Kidney (tissue), 14 donors: Measurements from ENCODE around the gene PIGV. TPM values are rescaled to one million over a fixed set of nuclear protein-coding genes. Genes with fewer than 3 reads are reported as not detected.
A peak's percentile ranks its signal among the peaks of the same experiment; 100 is the strongest.

ENCODE experiments used
- DNase-seq, 5 donors: peaks; one replicate each; pipeline ENCODE4 v3.0.0-alpha.2; 2013 to 2020
- FAIRE-seq: peaks from 2 replicates; lab custom pipeline; 2012; peaks lifted over from hg19 to GRCh38; lab: Jason Lieb, UNC
- H3K27ac ChIP-seq, 2 donors: one replicate each; pipeline ENCODE4 v1.7.0; 2013; ENCODE audit warnings: low read depth in 2 of 2, low read length in 2 of 2, inconsistent platforms in 1 of 2
- H3K27me3 ChIP-seq: one replicate; pipeline ENCODE4 v1.7.1; 2013; ENCODE audit warnings: low read length, inconsistent platforms; ENCODE audit not compliant: control insufficient read depth, insufficient read depth
- H3K36me3 ChIP-seq, 3 donors: one replicate each; pipeline versions ENCODE4 v1.7.0 to v1.7.1; 2013; ENCODE audit warnings: low read length in 3 of 3, control low read depth in 1 of 3, inconsistent platforms in 1 of 3; ENCODE audit not compliant: insufficient read depth in 3 of 3, control insufficient read depth in 2 of 3
- H3K4me1 ChIP-seq, 3 donors: one replicate each; pipeline versions ENCODE4 v1.7.0 to v1.7.1; 2013; ENCODE audit warnings: low read length in 3 of 3, inconsistent platforms in 1 of 3, low read depth in 1 of 3; ENCODE audit not compliant: control insufficient read depth in 2 of 3, insufficient read depth in 2 of 3
- H3K4me3 ChIP-seq, 3 donors: one replicate each; pipeline versions ENCODE4 v1.7.0 to v1.8.1; 2013; ENCODE audit warnings: low read length in 3 of 3, control low read depth in 1 of 3, inconsistent platforms in 1 of 3
- H3K9ac ChIP-seq, 3 donors: one replicate each; pipeline versions ENCODE4 v1.7.0 to v1.7.1; 2013; ENCODE audit warnings: low read length in 3 of 3, control low read depth in 1 of 3, inconsistent platforms in 1 of 3
- H3K9me3 ChIP-seq, 3 donors: one replicate each; pipeline versions ENCODE4 v1.7.0 to v1.7.1; 2013; ENCODE audit warnings: low read length in 3 of 3, control low read depth in 1 of 3, inconsistent platforms in 1 of 3; ENCODE audit not compliant: control insufficient read depth in 2 of 3, insufficient read depth in 1 of 3
- intact Hi-C: fragments of 100-400 bp; cut with DNase I; formaldehyde crosslinking; loops from one replicate; pipeline ENCODE4 v1.11.1; 2022
- polyA plus RNA-seq: library from polyadenylated mRNA; stranded (reverse); fragments of 350-450 nt; fragmentation: Illumina TruSeq; extraction: RNeasy Lipid Tissue Mini Kit (QIAGEN cat#74804); gene quantifications from one replicate; pipeline ENCODE4 v1.2.3, GENCODE V29; 2014; ENCODE audit warnings: low read depth, low replicate concordance; ENCODE audit not compliant: insufficient read depth
- total RNA-seq: library from RNA; stranded (reverse); fragmentation: NEBNext Ultra II Directional; extraction: Animal tissue kit (Norgen Biotek cat#: 25700); gene quantifications from one replicate; pipeline ENCODE4 v1.2.1, GENCODE V29; 2021
- TF ChIP-seq, protein P1 (sequence below): IDR thresholded peaks from 3 replicates; pipeline ENCODE4 v1.5.1; 2012; ENCODE audit warnings: mild to moderate bottlenecking, moderate library complexity, borderline replicate concordance; ENCODE audit not compliant: insufficient read depth; ENCODE audit errors: extremely low read depth
- donor health status: control.
- donor health status: control.
- donor health status: control.
- donor health status: control.
- donor health status: control.
- donor health status: DM: yes; HTN: yes; CAD: no.
- donor health status: Normal renal cell carcinoma (clear cell type).

PIGV gene
- total and polyA plus RNA-seq, 2 donors from 2014 or later = 13.8 to 15.5 TPM

DNA sequence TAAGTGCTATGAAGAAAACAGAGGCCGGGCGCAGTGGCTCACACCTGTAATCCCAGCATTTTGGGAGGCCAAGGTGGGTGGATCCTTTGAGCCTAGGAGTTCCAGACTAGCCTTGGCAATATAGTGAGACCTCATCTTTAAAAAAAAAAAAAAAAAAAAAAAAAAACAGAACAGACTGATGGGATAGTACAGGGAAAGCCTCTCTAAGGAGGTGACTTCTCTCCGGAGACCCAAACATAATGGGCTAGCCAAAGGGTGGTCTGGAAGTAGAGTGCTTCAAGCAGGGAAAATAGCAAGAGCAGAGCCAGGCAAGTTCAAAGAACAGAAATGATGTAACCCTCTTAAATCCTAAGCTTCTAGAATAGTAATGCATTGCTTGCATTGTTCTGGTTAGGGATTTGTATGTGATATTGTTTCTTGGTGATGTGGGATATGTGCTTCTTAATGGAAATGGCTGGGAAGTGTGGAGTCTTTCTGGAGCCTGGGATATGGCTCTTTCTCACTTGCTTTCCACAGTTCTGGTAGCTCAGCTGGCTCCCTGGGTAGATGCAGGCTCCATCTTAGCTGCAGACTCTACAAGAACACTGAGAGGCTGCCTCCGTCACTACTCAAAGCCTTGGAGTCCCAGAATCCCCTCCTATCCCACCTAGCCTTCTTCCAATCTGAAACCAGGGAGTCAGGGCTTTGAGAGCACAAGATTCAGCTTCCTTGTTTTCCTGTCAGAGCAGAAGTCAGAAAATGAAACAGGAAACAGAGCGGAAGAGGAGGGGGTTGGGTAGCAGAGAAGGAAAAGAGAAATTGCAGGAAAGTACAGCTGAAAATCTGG lies 1.9 kb upstream of the PIGV start:
- Histone ChIP-seq H3K4me1 (peaks cover 19 to 53% (median 40%) of the 10 kb centered on the region in 3 donors), H3K9me3 (no peaks in the 10 kb centered on the region), H3K27ac (peak overlapping the region; percentile 99 to 100), H3K36me3 (no peaks in the 10 kb centered on the region), H3K27me3 (no peaks in the 10 kb centered on the region), H3K9ac (peak overlapping the region in 1 of 3 donors; percentile 97), H3K4me3 (no peak overlapping the region)
- intact Hi-C loops = no loop called here
- TF ChIP-seq, protein P1, sequence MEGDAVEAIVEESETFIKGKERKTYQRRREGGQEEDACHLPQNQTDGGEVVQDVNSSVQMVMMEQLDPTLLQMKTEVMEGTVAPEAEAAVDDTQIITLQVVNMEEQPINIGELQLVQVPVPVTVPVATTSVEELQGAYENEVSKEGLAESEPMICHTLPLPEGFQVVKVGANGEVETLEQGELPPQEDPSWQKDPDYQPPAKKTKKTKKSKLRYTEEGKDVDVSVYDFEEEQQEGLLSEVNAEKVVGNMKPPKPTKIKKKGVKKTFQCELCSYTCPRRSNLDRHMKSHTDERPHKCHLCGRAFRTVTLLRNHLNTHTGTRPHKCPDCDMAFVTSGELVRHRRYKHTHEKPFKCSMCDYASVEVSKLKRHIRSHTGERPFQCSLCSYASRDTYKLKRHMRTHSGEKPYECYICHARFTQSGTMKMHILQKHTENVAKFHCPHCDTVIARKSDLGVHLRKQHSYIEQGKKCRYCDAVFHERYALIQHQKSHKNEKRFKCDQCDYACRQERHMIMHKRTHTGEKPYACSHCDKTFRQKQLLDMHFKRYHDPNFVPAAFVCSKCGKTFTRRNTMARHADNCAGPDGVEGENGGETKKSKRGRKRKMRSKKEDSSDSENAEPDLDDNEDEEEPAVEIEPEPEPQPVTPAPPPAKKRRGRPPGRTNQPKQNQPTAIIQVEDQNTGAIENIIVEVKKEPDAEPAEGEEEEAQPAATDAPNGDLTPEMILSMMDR = no peak
- peak in 2 of 5 donors; percentile 40 to 79 for DNase-seq
- FAIRE-seq = no peak

GRCh38 chr1:26786437-26787380 lies 1.0 kb upstream of the PIGV start:
- DNase-seq (peak; percentile 63 to 84 (median 72)), FAIRE-seq (no peak)
- peak overlapping the region; percentile 99 to 100 for H3K27ac ChIP-seq
- H3K4me1 ChIP-seq = peaks cover 19 to 52% (median 40%) of the 10 kb centered on the region in 3 donors
- intact Hi-C loops = no loop called here
- H3K27me3 ChIP-seq = no peaks in the 10 kb centered on the region
- TF ChIP-seq, protein P1 = no peak
- peak overlapping the region; percentile 80 to 97 (median 96) for H3K9ac ChIP-seq
- H3K4me3 ChIP-seq = peak overlapping the region; percentile 76 to 95 (median 81)
- no peaks in the 10 kb centered on the region for H3K9me3 ChIP-seq
- H3K36me3 ChIP-seq = no peaks in the 10 kb centered on the region

DNA sequence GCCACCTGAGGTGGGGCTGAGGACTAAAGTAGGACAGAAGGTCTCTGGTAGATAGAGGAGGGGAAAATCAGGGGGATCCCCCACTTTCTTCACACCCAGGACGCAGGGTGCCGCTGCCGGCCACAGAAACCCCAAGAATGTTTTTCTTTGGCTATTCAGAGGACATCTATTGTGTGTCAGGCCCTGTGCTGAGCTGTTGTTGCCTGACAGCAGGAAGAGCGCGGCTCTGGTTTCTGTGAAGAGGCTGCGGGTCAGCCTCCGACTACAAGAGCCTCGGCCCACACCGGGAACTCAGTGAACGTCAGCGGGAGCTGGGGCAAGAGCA lies 407 bp upstream of the PIGV start:
- Histone ChIP-seq H3K9me3 (no peaks in the 10 kb centered on the region), H3K36me3 (no peaks in the 10 kb centered on the region), H3K4me1 (peaks cover 19 to 46% (median 40%) of the 10 kb centered on the region in 3 donors), H3K27ac (peak overlapping the region; percentile 99 to 100), H3K4me3 (peak overlapping the region; percentile 76 to 95 (median 81)), H3K9ac (peak overlapping the region; percentile 80 to 97 (median 96)), H3K27me3 (no peaks in the 10 kb centered on the region)
- DNase-seq = no peak
- TF ChIP-seq, protein P1 = no peak
- intact Hi-C loops = no loop called here
- FAIRE-seq = no peak
